HepG2 (cell line): ENCODE data around the gene COBL. TPM values are rescaled to one million over a fixed set of nuclear protein-coding genes. Genes with fewer than 3 reads are reported as not detected.

Experiments used
- ATAC-seq: fragments of 200-7000 bp; cut with Tn5 transposase; 3 replicates; pipeline ENCODE4 v1.9.1; 2020; ENCODE audit warnings: mild to moderate bottlenecking, moderate library complexity
- BruUV-seq: library from RNA; stranded (reverse); fragments of 400-500 nt; replicated peaks from 2 replicates; lab custom pipeline; 2021; lab: Mats Ljungman, UMichigan
- CTCF ChIA-PET: fragments of 300-600 bp; formaldehyde crosslinking; extraction: SDS; loops from one replicate; lab custom pipeline; 2021; ENCODE audit warnings: low total read pairs, inconsistent platforms, low intra/inter-chr PET ratio; lab: Yijun Ruan, JAX
- POLR2A ChIA-PET: fragments of 350-600 bp; sonication (Branson Sonifier 250); formaldehyde crosslinking; loops from one replicate; lab custom pipeline; 2020; ENCODE audit warnings: antibody characterized with exemption, inconsistent platforms; lab: Yijun Ruan, JAX
- DNase-seq: peaks from one replicate; pipeline ENCODE4 v3.0.0-alpha.2; 2015; ENCODE audit warnings: low spot score
- FAIRE-seq: peaks from 3 replicates; lab custom pipeline; 2011; peaks lifted over from hg19 to GRCh38; lab: Jason Lieb, UNC
- H2AFZ ChIP-seq: one replicate; pipeline ENCODE4 v1.6.1; 2011; ENCODE audit warnings: low read length, inconsistent platforms
- H3K27ac ChIP-seq: fragments of 300-600 bp; 3 replicates; pipeline ENCODE4 v1.8.0; 2011; ENCODE audit warnings: mixed run types, mild to moderate bottlenecking, mixed read lengths, low read length, inconsistent platforms; ENCODE audit not compliant: insufficient read depth; ENCODE audit errors: extremely low read length
- H3K27me3 ChIP-seq, 2 experiments: fragments of 200-600 bp in 1 of 2; 2 replicates in 1 of 2; 3 replicates in 1 of 2; pipeline versions ENCODE4 v1.6.0 to v1.8.0; 2011; ENCODE audit warnings: low read length in 2 of 2, mild to moderate bottlenecking in 2 of 2, moderate library complexity in 2 of 2, inconsistent platforms in 1 of 2; ENCODE audit not compliant: insufficient read depth in 2 of 2, control insufficient read depth in 1 of 2
- H3K36me3 ChIP-seq, 2 experiments: fragments of 200-600 bp in 1 of 2; replicated peaks in 1 of 2; 2 replicates in 1 of 2; 3 replicates in 1 of 2; pipeline versions ENCODE4 v1.5.1 to v1.8.0; 2011; ENCODE audit warnings: low read length in 2 of 2, inconsistent platforms in 1 of 2; ENCODE audit not compliant: insufficient read depth in 2 of 2, control insufficient read depth in 1 of 2
- H3K4me1 ChIP-seq: 2 replicates; pipeline ENCODE4 v1.5.1; 2012; ENCODE audit warnings: low read length, inconsistent platforms; ENCODE audit not compliant: insufficient read depth
- H3K4me2 ChIP-seq: 2 replicates; pipeline ENCODE4 v1.6.0; 2011; ENCODE audit warnings: low read depth, low read length, inconsistent platforms
- H3K4me3 ChIP-seq, 3 experiments: fragments of 200-600 bp in 1 of 3; sonication (generic), shearing (Covaris generic) in 1 of 3; replicated peaks in 1 of 3; 2 replicates each; pipeline ENCODE4 v1.5.1; 2011 to 2016; ENCODE audit warnings: low read length in 3 of 3, inconsistent platforms in 2 of 3, low read depth in 2 of 3, mild to moderate bottlenecking in 2 of 3, control low read depth in 1 of 3, mixed read lengths in 1 of 3; ENCODE audit not compliant: insufficient read depth in 1 of 3
- H3K79me2 ChIP-seq: one replicate; pipeline ENCODE4 v1.6.1; 2011; ENCODE audit warnings: low read length, inconsistent platforms; ENCODE audit not compliant: insufficient read depth
- H3K9ac ChIP-seq: 2 replicates; pipeline ENCODE4 v1.6.0; 2011; ENCODE audit warnings: mild to moderate bottlenecking, low read depth, low read length, inconsistent platforms; ENCODE audit not compliant: insufficient read depth
- H3K9me3 ChIP-seq: 2 replicates; pipeline ENCODE4 v1.5.1; 2012; ENCODE audit warnings: mild to moderate bottlenecking, low read length
- H4K20me1 ChIP-seq: 2 replicates; pipeline ENCODE4 v1.6.0; 2011; ENCODE audit warnings: inconsistent platforms, mild to moderate bottlenecking, low read length, moderate library complexity; ENCODE audit not compliant: insufficient read depth
- ATF6 ChIP-seq: sonication (generic); formaldehyde crosslinking; conservative IDR thresholded peaks from 2 replicates; pipeline ENCODE4 v1.4.0; 2020; ENCODE audit warnings: missing genetic modification reagents
- HMGA1 ChIP-seq: sonication (generic); formaldehyde crosslinking; conservative IDR thresholded peaks from 2 replicates; pipeline ENCODE4 v1.4.0; 2020; ENCODE audit warnings: missing genetic modification reagents
- RFX3 ChIP-seq: IDR thresholded peaks from 2 replicates; pipeline ENCODE4 v1.6.1; 2016; ENCODE audit warnings: missing biosample characterization, missing genetic modification reagents
- RFXANK ChIP-seq: IDR thresholded peaks from 2 replicates; pipeline ENCODE4 v1.6.1; 2016
- SAP130 ChIP-seq: IDR thresholded peaks from 2 replicates; pipeline ENCODE4 v1.6.1; 2016; ENCODE audit warnings: low read depth
- ZBTB10 ChIP-seq: sonication (generic); formaldehyde crosslinking; IDR thresholded peaks from 2 replicates; pipeline ENCODE4 v1.4.0; 2020; ENCODE audit warnings: missing genetic modification reagents, borderline replicate concordance
- ZNF441 ChIP-seq: sonication (generic); formaldehyde crosslinking; IDR thresholded peaks from 2 replicates; pipeline ENCODE4 v1.7.0; 2021; ENCODE audit warnings: missing genetic modification reagents, borderline replicate concordance
- ZNF503 ChIP-seq: sonication (generic); formaldehyde crosslinking; IDR thresholded peaks from 2 replicates; pipeline ENCODE4 v1.4.0; 2020; ENCODE audit warnings: missing genetic modification reagents
- ZNF572 ChIP-seq: sonication (generic); formaldehyde crosslinking; IDR thresholded peaks from 2 replicates; pipeline ENCODE4 v1.5.1; 2020; ENCODE audit warnings: mild to moderate bottlenecking, missing genetic modification reagents
- ZNF75D ChIP-seq: sonication (generic); formaldehyde crosslinking; IDR thresholded peaks from 2 replicates; pipeline ENCODE4 v1.8.1; 2023; ENCODE audit warnings: missing genetic modification reagents, mild to moderate bottlenecking, borderline replicate concordance
- WGBS: methylation state at CpG from one replicate; pipeline ENCODE4 v1.1.6; 2017; ENCODE audit warnings: low lambda C conversion rate; 5-methylcytosine and 5-hydroxymethylcytosine counted together
- in situ Hi-C: cut with HindIII; loops from 2 replicates; pipeline ENCODE4 v1.10.0; 2017; ENCODE audit warnings: low pct_unique_long_range_greater_than_20kb; ENCODE audit not compliant: extremely low pct_ligation_motif_present
- intact Hi-C: fragments of 100-400 bp; cut with micrococcal nuclease; formaldehyde crosslinking; loops from one replicate; pipeline ENCODE4 v1.10.0; 2022; ENCODE audit not compliant: unreplicated experiment
- polyA plus RNA-seq, 8 experiments: library from polyadenylated mRNA; depleted of rRNA in 3 of 8; stranded (reverse) in 7 of 8; unstranded in 1 of 8; fragments of >200 nt; fragmentation: Illumina TruSeq in 4 of 8; extraction: Trizol in 4 of 8; gene quantifications; 2 replicates each; pipeline versions ENCODE4 v1.2.1 to v1.2.3, GENCODE V29; 2011 to 2016; ENCODE audit warnings: low read depth in 4 of 8, missing spikeins in 1 of 8, mixed read lengths in 1 of 8; ENCODE audit not compliant: insufficient read depth in 1 of 8
- total RNA-seq, 5 experiments: library from RNA; depleted of rRNA; stranded (reverse); fragments of >200 nt; fragmentation: Illumina TruSeq; extraction: Trizol; gene quantifications; 2 replicates each; pipeline ENCODE4 v1.2.3, GENCODE V29; 2016; ENCODE audit warnings: low read depth in 1 of 5

The COBL gene
- total and polyA plus RNA-seq, 2 of the 13 experiments (the other 11 are each of a cell fraction or from before 2014, with no cell fraction given), result 3.8 to 4.9 TPM

GRCh38 chr7:51255036-51255435 lies 61.6 kb downstream of the COBL start:
- 91% methylated on average over 3 of the region's 3 CpGs for WGBS
- no TSS peak for BruUV-seq
- TF ChIP-seq ATF6 (CRISPR knock-in tag) (no peak), ZNF572 (CRISPR knock-in tag) (no peak), RFXANK (CRISPR knock-in tag) (no peak), RFX3 (CRISPR knock-in tag) (no peak), SAP130 (CRISPR knock-in tag) (no peak), HMGA1 (CRISPR knock-in tag) (no peak), ZNF503 (CRISPR knock-in tag) (no peak), ZBTB10 (CRISPR knock-in tag) (no peak), ZNF75D (no peak), ZNF441 (CRISPR knock-in tag) (no peak)
- TF ChIP-seq, all 625 proteins: peak for 0
- Histone ChIP-seq H2AFZ (no peak overlapping the region), H3K9me3 (no peaks in the 10 kb centered on the region), H3K79me2 (peaks cover 4% of the 10 kb centered on the region), H3K36me3 (no peaks in the 10 kb centered on the region), H3K4me2 (no peak overlapping the region), H3K4me1 (peaks cover 30% of the 10 kb centered on the region), H3K27me3 (no peaks in the 10 kb centered on the region), H3K27ac (no peak overlapping the region), H4K20me1 (no peaks in the 10 kb centered on the region), H3K4me3 (no peak overlapping the region), H3K9ac (no peak overlapping the region)
- ChIA-PET POLR2A (no interaction called here), CTCF (no interaction called here)
- in situ Hi-C loops, result loop anchor here (10.0 kb wide), 1 partner anchor 110 kb away; no protein-coding TSS in a partner anchor
- FAIRE-seq (no peak), DNase-seq (no peak), ATAC-seq (no peak)
- intact Hi-C loops, result no loop called here
